Esophagus muscularis mucosa (tissue), 4 donors: Measurements from ENCODE around the gene PDE4C. TPM values are rescaled to one million over a fixed set of nuclear protein-coding genes. Genes with fewer than 3 reads are reported as not detected.

Experiments used
- DNase-seq: peaks from one replicate; pipeline ENCODE4 v3.0.0-alpha.2; 2017; ENCODE audit errors: extremely low spot score
- H3K27ac ChIP-seq, 4 donors: fragments of 200-600 bp; sonication (generic); replicated peaks in 1 of 4; 1 replicate in 3 of 4; 2 replicates in 1 of 4; pipeline ENCODE4 v1.5.1; 2016 to 2019; ENCODE audit warnings: mild to moderate bottlenecking in 1 of 4
- H3K27me3 ChIP-seq, 4 donors: fragments of 200-600 bp; sonication (generic); one replicate each; pipeline versions ENCODE4 v1.5.1 to v1.6.0; 2016 to 2019
- H3K36me3 ChIP-seq, 4 donors: fragments of 200-600 bp; sonication (generic); one replicate each; pipeline ENCODE4 v1.5.1; 2016 to 2019
- H3K4me1 ChIP-seq, 4 donors: fragments of 200-600 bp; sonication (generic); one replicate each; pipeline ENCODE4 v1.5.1; 2016 to 2019
- H3K4me3 ChIP-seq, 4 donors: fragments of 200-600 bp; sonication (generic); 1 replicate in 2 of 4; 2 replicates in 2 of 4; pipeline ENCODE4 v1.5.1; 2016 to 2019; ENCODE audit warnings: mild to moderate bottlenecking in 4 of 4, moderate library complexity in 1 of 4
- H3K9me3 ChIP-seq, 4 donors: fragments of 200-600 bp; sonication (generic); 1 replicate in 3 of 4; 2 replicates in 1 of 4; pipeline ENCODE4 v1.5.1; 2016 to 2019
- EP300 ChIP-seq: sonication (generic); formaldehyde crosslinking; IDR thresholded peaks from one replicate; pipeline ENCODE4 v1.6.1; 2017; ENCODE audit warnings: antibody characterized with exemption
- POLR2A ChIP-seq: fragments of 450-650 bp; IDR thresholded peaks from one replicate; pipeline ENCODE4 v1.6.1; 2017; ENCODE audit warnings: antibody characterized with exemption, moderate library complexity, mild to moderate bottlenecking, low read depth
- POLR2AphosphoS5 ChIP-seq, 2 donors: sonication (generic); formaldehyde crosslinking; IDR thresholded peaks; one replicate each; pipeline ENCODE4 v1.6.1; 2017; ENCODE audit warnings: antibody characterized with exemption in 2 of 2
- WGBS: methylation state at CpG from one replicate; pipeline ENCODE4 v1.1.5; 2018; 5-methylcytosine and 5-hydroxymethylcytosine counted together
- intact Hi-C: fragments of 100-400 bp; cut with DNase I; formaldehyde crosslinking; loops from one replicate; pipeline ENCODE4 v1.15.1; 2023
- total RNA-seq, 4 donors: library from RNA; depleted of rRNA; stranded (reverse); fragments of >200 nt; gene quantifications; one replicate each; pipeline versions ENCODE4 v1.1.0 to v1.2.1, GENCODE V29; 2016
- TF ChIP-seq, protein P1 (sequence below), 3 experiments: fragments of 200-600 bp in 2 of 3; fragments of 450-650 bp in 1 of 3; sonication (generic) in 2 of 3; IDR thresholded peaks; one replicate each; pipeline ENCODE4 v1.5.1; 2017 to 2019; ENCODE audit warnings: antibody characterized with exemption in 3 of 3, mild to moderate bottlenecking in 2 of 3, moderate library complexity in 1 of 3

PDE4C gene
- total RNA-seq, 4 donors from 2014 or later: 0.17 to 1.2 (median 0.54) TPM

GRCh38 chr19:18226956-18227780, 930 bp upstream of the PDE4C start:
- 77% methylated on average over 16 of the region's 18 CpGs for WGBS
- DNase-seq: no peak
- H3K9me3 ChIP-seq: no peaks in the 10 kb centered on the region
- intact Hi-C loops: no loop called here
- no peaks in the 10 kb centered on the region for H3K36me3 ChIP-seq
- TF ChIP-seq, protein P1, sequence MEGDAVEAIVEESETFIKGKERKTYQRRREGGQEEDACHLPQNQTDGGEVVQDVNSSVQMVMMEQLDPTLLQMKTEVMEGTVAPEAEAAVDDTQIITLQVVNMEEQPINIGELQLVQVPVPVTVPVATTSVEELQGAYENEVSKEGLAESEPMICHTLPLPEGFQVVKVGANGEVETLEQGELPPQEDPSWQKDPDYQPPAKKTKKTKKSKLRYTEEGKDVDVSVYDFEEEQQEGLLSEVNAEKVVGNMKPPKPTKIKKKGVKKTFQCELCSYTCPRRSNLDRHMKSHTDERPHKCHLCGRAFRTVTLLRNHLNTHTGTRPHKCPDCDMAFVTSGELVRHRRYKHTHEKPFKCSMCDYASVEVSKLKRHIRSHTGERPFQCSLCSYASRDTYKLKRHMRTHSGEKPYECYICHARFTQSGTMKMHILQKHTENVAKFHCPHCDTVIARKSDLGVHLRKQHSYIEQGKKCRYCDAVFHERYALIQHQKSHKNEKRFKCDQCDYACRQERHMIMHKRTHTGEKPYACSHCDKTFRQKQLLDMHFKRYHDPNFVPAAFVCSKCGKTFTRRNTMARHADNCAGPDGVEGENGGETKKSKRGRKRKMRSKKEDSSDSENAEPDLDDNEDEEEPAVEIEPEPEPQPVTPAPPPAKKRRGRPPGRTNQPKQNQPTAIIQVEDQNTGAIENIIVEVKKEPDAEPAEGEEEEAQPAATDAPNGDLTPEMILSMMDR (IDR thresholded peaks at IDR 0.05): no peak
- no peak for TF ChIP-seq POLR2AphosphoS5 (IDR thresholded peaks at IDR 0.05)
- no peak for TF ChIP-seq POLR2A
- TF ChIP-seq EP300: no peak
- H3K27me3 ChIP-seq: peaks cover 0 to 79% (median 25%) of the 10 kb centered on the region in 4 donors
- H3K27ac ChIP-seq: no peak overlapping the region
- peaks cover 19 to 36% (median 31%) of the 10 kb centered on the region in 4 donors for H3K4me1 ChIP-seq
- no peak overlapping the region for H3K4me3 ChIP-seq

DNA sequence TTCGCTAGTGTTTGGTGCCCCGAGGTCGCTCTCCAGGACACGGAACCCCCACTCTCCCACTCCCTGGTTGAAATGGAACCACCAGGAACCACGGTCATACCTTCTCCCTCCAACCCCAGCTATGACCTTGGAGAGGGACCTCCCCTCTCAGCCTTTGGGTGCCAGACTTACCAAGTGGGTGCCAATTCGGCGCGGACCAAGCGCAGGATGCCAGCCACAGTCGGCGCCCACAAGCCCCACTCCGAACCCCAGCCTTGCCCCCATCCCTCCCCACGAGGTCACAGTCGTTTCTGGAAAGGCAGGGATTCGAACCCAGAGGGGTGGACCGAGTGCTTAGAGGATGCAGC, 910 bp downstream of the PDE4C start:
- Histone ChIP-seq H3K4me1 (peaks cover 19 to 37% (median 32%) of the 10 kb centered on the region in 4 donors), H3K9me3 (no peaks in the 10 kb centered on the region), H3K36me3 (no peaks in the 10 kb centered on the region), H3K4me3 (peak overlapping the region in 3 of 4 donors; percentile 48 to 51 (median 50)), H3K27me3 (peaks cover 0 to 79% (median 27%) of the 10 kb centered on the region in 4 donors), H3K27ac (peak overlapping the region; percentile 35 to 62 (median 47))
- intact Hi-C loops: no loop called here
- no peak for TF ChIP-seq EP300
- TF ChIP-seq, protein P1 (IDR thresholded peaks at IDR 0.05): no peak
- TF ChIP-seq POLR2A: no peak
- TF ChIP-seq POLR2AphosphoS5 (IDR thresholded peaks at IDR 0.05): no peak
- no peak for DNase-seq
- whole genome bisulfite sequencing: 40% methylated on average over 5 of the region's 16 CpGs

- no peaks in the 10 kb centered on the region for H3K36me3 ChIP-seq
- TF ChIP-seq POLR2A: no peak
- TF ChIP-seq POLR2AphosphoS5 (IDR thresholded peaks at IDR 0.05): peak in 1 of 2 donors; percentile 71
- peak overlapping the region; percentile 48 to 56 (median 50) for H3K4me3 ChIP-seq
- DNase-seq: peak; percentile 99
- H3K27me3 ChIP-seq: peaks cover 0 to 78% (median 27%) of the 10 kb centered on the region in 4 donors
- intact Hi-C loops: no loop called here
- peaks cover 19 to 37% (median 32%) of the 10 kb centered on the region in 4 donors for H3K4me1 ChIP-seq
- H3K9me3 ChIP-seq: no peaks in the 10 kb centered on the region
- peak overlapping the region; percentile 35 to 62 (median 47) for H3K27ac ChIP-seq
- 0% methylated on average over 17 of the region's 81 CpGs for WGBS
Measured at GRCh38 chr19:18224525-18225354, 1.5 kb downstream of the PDE4C start.

DNA sequence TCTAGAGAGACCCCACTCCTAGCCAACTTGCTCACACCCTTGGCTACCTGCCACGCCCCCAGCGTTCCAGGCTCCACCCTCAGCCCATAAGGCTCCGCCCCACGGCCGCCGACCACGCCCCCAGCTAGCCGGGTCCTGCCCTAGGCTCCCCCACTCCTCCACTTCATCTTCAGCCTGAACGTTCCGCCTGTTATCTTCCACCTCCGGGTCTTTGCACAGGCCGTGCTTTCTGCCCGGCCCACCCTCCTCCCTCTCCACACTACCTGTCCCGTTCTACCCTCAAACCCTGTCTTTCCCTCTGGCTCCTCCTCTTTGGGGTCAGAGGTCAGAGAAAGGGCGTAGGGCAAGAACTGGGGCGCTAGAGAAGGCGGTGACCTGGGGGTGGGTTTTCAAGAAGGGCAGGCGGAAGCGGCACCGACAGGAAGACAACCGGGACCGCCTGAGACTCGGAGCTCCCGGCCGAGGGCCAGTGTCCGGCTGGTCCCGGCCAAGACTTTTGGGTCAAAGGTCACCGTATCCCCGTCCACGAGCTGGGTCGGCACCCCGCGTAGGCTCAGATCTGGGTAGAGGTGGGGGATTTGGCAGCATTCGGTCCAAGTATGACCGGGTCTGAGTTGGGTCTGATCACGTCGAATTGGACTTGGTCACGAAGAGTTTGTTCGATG, 2.2 kb downstream of the PDE4C start:
- H3K36me3 ChIP-seq: no peaks in the 10 kb centered on the region
- H3K9me3 ChIP-seq: no peaks in the 10 kb centered on the region
- H3K4me3 ChIP-seq: peak overlapping the region; percentile 48 to 56 (median 50)
- intact Hi-C loops: no loop called here
- H3K27me3 ChIP-seq: peaks cover 0 to 71% (median 24%) of the 10 kb centered on the region in 4 donors
- DNase-seq: no peak
- peaks cover 19 to 37% (median 32%) of the 10 kb centered on the region in 4 donors for H3K4me1 ChIP-seq
- WGBS: 12% methylated on average over 22 of the region's 39 CpGs
- TF ChIP-seq, protein P1 (IDR thresholded peaks at IDR 0.05): no peak
- TF ChIP-seq POLR2A (no peak), EP300 (no peak), POLR2AphosphoS5 (IDR thresholded peaks at IDR 0.05) (no peak)
- peak overlapping the region in 1 of 4 donors; percentile 4 for H3K27ac ChIP-seq
